Spleen (tissue), 7 donors: Measurements from ENCODE around the gene SPX.

Experiments
- CTCF ChIP-seq, 11 experiments: fragments of 200-600 bp in 7 of 11; fragments of 450-650 bp in 4 of 11; sonication (generic) in 4 of 11; IDR thresholded peaks in 8 of 11; conservative IDR thresholded peaks in 3 of 11; 1 replicate in 7 of 11; 2 replicates in 4 of 11; pipeline versions ENCODE4 v1.4.0 to v1.8.0; 2016 to 2021; ENCODE audit warnings: antibody characterized with exemption in 11 of 11, inconsistent platforms in 4 of 11, mild to moderate bottlenecking in 1 of 11
- POLR2A ChIP-seq, 3 donors: fragments of 450-650 bp; IDR thresholded peaks; one replicate each; pipeline ENCODE4 v1.5.1; 2017; ENCODE audit warnings: antibody characterized with exemption in 3 of 3, mild to moderate bottlenecking in 1 of 3
- POLR2AphosphoS5 ChIP-seq, 3 donors: sonication (generic); formaldehyde crosslinking; IDR thresholded peaks; one replicate each; pipeline ENCODE4 v1.5.1; 2017; ENCODE audit warnings: antibody characterized with exemption in 3 of 3
- donor health status: DM: no; HTN: no; CAD: no; lungs with moderate emphysema.
- donor health status: DM: no; HTN: no; CAD: no.
- donor health status: DM: no; HTN: no; CAD: no.

DNA sequence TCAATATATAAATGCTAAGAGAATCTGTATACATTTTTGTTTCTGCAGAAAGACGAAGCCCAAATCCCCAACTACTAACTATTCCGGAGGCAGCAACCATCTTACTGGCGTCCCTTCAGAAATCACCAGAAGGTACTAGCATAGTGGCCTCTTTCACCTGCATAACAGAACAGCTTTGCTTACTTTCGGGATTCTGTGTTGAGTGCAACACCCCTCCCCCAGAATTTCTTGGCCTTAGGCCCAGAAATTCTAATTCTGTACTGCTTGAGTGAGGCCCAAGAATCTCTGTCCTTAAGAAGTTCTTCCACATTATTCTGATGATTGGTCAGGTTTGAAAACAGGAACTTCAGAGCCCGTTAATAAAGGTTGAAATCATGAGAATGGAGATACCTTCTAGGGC lies 2.9 kb downstream of the SPX start:
- TF ChIP-seq CTCF (IDR thresholded peaks at IDR 0.05 in 8 of 11, conservative IDR thresholded peaks at IDR 0.05 in 3 of 11) (no peak), POLR2AphosphoS5 (IDR thresholded peaks at IDR 0.05) (no peak), POLR2A (IDR thresholded peaks at IDR 0.05) (no peak)
